Astrocyte (in vitro differentiated cells and primary cell): ENCODE results near the gene AQP12B. TPM values are rescaled to one million over a fixed set of nuclear protein-coding genes. Genes with fewer than 3 reads are reported as not detected.

Experiments used
- DNase-seq: peaks from one replicate; pipeline ENCODE4 v3.0.0-alpha.2; 2010; ENCODE audit warnings: low read depth
- FAIRE-seq: peaks from 2 replicates; lab custom pipeline; 2011; peaks lifted over from hg19 to GRCh38; lab: Jason Lieb, UNC
- H2AFZ ChIP-seq: 2 replicates; pipeline ENCODE4 v1.6.0; 2012; ENCODE audit warnings: low read depth, low read length, inconsistent platforms
- H3K27ac ChIP-seq: 2 replicates; pipeline ENCODE4 v1.5.1; 2011; ENCODE audit warnings: low read depth, low read length, inconsistent platforms
- H3K27me3 ChIP-seq: 2 replicates; pipeline ENCODE4 v1.6.0; 2011; ENCODE audit warnings: low read length, inconsistent platforms; ENCODE audit not compliant: insufficient read depth
- H3K36me3 ChIP-seq: 2 replicates; pipeline ENCODE4 v1.5.1; 2011; ENCODE audit warnings: low read length, inconsistent platforms; ENCODE audit not compliant: insufficient read depth
- H3K4me1 ChIP-seq: 2 replicates; pipeline ENCODE4 v1.5.1; 2011; ENCODE audit warnings: low read length, inconsistent platforms; ENCODE audit not compliant: insufficient read depth
- H3K4me2 ChIP-seq: 2 replicates; pipeline ENCODE4 v1.6.0; 2012; ENCODE audit warnings: low read length, inconsistent platforms
- H3K4me3 ChIP-seq: 2 replicates; pipeline ENCODE4 v1.5.1; 2011; ENCODE audit warnings: low read depth, mild to moderate bottlenecking, low read length, inconsistent platforms; ENCODE audit not compliant: insufficient read depth
- H3K79me2 ChIP-seq: 2 replicates; pipeline ENCODE4 v1.6.0; 2012; ENCODE audit warnings: mild to moderate bottlenecking, low read length, inconsistent platforms; ENCODE audit not compliant: insufficient read depth
- H3K9ac ChIP-seq: 2 replicates; pipeline ENCODE4 v1.6.0; 2012; ENCODE audit warnings: mild to moderate bottlenecking, low read length, inconsistent platforms
- H3K9me3 ChIP-seq: 2 replicates; pipeline ENCODE4 v1.5.1; 2012; ENCODE audit warnings: low read depth, mild to moderate bottlenecking, low read length, inconsistent platforms; ENCODE audit not compliant: insufficient read depth
- H4K20me1 ChIP-seq: 2 replicates; pipeline ENCODE4 v1.6.0; 2012; ENCODE audit warnings: low read length, inconsistent platforms; ENCODE audit not compliant: insufficient read depth
- H3K27ac Mint-ChIP-seq: one replicate; pipeline ENCODE4 v1.8.0; 2021; ENCODE audit warnings: mild to moderate bottlenecking, mixed read lengths; ENCODE audit not compliant: unreplicated experiment
- H3K27me3 Mint-ChIP-seq: one replicate; pipeline ENCODE4 v1.8.0; 2021; ENCODE audit warnings: low read depth, mixed read lengths; ENCODE audit not compliant: unreplicated experiment
- H3K36me3 Mint-ChIP-seq: one replicate; pipeline ENCODE4 v1.8.0; 2021; ENCODE audit warnings: low read depth, mixed read lengths; ENCODE audit not compliant: unreplicated experiment
- H3K4me1 Mint-ChIP-seq: one replicate; pipeline ENCODE4 v1.8.0; 2021; ENCODE audit warnings: low read depth, mixed read lengths; ENCODE audit not compliant: unreplicated experiment
- H3K4me3 Mint-ChIP-seq: one replicate; pipeline ENCODE4 v1.8.0; 2021; ENCODE audit warnings: mild to moderate bottlenecking, moderate library complexity, mixed read lengths; ENCODE audit not compliant: unreplicated experiment
- H3K9me3 Mint-ChIP-seq: one replicate; pipeline ENCODE4 v1.8.0; 2021; ENCODE audit warnings: mild to moderate bottlenecking, mixed read lengths; ENCODE audit not compliant: unreplicated experiment
- CTCF ChIP-seq: IDR thresholded peaks from 2 replicates; pipeline ENCODE4 v1.5.1; 2011; ENCODE audit warnings: low read depth, mild to moderate bottlenecking, inconsistent platforms, low read length, moderate library complexity; ENCODE audit not compliant: insufficient read depth
- EZH2 ChIP-seq: IDR thresholded peaks from 2 replicates; pipeline ENCODE4 v1.6.1; 2012; ENCODE audit warnings: mild to moderate bottlenecking, low read length, inconsistent platforms; ENCODE audit not compliant: insufficient read depth
- total RNA-seq: library from RNA; stranded (reverse); gene quantifications from 2 replicates; pipeline ENCODE4 v1.2.1, GENCODE V29; 2021

AQP12B gene
- total RNA-seq, 1 donor from 2014 or later: not detected

DNA sequence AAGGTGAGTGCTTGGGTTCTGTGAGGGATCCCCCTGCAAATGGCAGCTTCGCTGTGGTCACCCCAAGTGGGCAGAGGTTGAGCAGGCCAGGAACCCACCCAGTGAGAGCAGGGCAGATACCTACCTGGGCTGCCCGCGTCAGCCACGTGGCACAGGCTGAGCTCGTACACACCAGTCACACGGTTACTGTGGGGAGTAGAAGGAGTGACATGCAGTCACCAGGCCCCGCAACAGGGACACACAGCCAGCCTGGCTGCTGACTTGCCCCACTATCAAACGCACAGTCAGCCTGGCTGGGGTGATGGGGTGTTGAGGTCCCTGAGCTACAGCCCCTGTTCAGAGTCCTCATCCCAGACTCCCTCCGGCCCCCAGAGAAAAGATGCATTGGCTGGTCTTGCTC, 41.2 kb upstream of the AQP12B start:
- H3K9me3 Mint-ChIP-seq: peaks cover 3% of the 10 kb centered on the region
- Histone ChIP-seq H3K4me2 (no peak overlapping the region), H3K9me3 (no peaks in the 10 kb centered on the region), H3K4me1 (no peaks in the 10 kb centered on the region), H3K4me3 (no peak overlapping the region), H3K79me2 (no peaks in the 10 kb centered on the region), H3K27ac (no peak overlapping the region), H4K20me1 (no peaks in the 10 kb centered on the region), H3K9ac (no peak overlapping the region), H3K36me3 (no peaks in the 10 kb centered on the region), H3K27me3 (no peaks in the 10 kb centered on the region), H2AFZ (no peak overlapping the region)
- H3K27ac Mint-ChIP-seq: no peak overlapping the region
- DNase-seq (no peak), FAIRE-seq (no peak)
- H3K36me3 Mint-ChIP-seq: no peaks in the 10 kb centered on the region
- peaks cover 22% of the 10 kb centered on the region for H3K27me3 Mint-ChIP-seq
- H3K4me3 Mint-ChIP-seq: no peak overlapping the region
- TF ChIP-seq EZH2 (no peak), CTCF (no peak)
- H3K4me1 Mint-ChIP-seq: no peaks in the 10 kb centered on the region

GRCh38 chr2:240722796-240723735, 40.4 kb upstream of the AQP12B start:
- H3K27ac Mint-ChIP-seq: no peak overlapping the region

More at GRCh38 chr2:240722796-240723735, 40.4 kb upstream of the AQP12B start:
- H3K4me1 Mint-ChIP-seq: no peaks in the 10 kb centered on the region
- no peaks in the 10 kb centered on the region for H3K36me3 Mint-ChIP-seq
- no peaks in the 10 kb centered on the region for H4K20me1 ChIP-seq
- H3K79me2 ChIP-seq: no peaks in the 10 kb centered on the region
- no peaks in the 10 kb centered on the region for H3K4me1 ChIP-seq
- no peaks in the 10 kb centered on the region for H3K27me3 ChIP-seq
- DNase-seq: no peak
- FAIRE-seq: no peak
- no peak overlapping the region for H3K9ac ChIP-seq
- TF ChIP-seq CTCF (no peak), EZH2 (no peak)
- H3K27ac ChIP-seq: no peak overlapping the region
- no peak overlapping the region for H3K4me3 ChIP-seq
- H3K9me3 Mint-ChIP-seq: peaks cover 3% of the 10 kb centered on the region
- H3K27me3 Mint-ChIP-seq: peaks cover 20% of the 10 kb centered on the region
- H3K36me3 ChIP-seq: no peaks in the 10 kb centered on the region
- no peak overlapping the region for H2AFZ ChIP-seq
- H3K4me2 ChIP-seq: no peak overlapping the region
- no peaks in the 10 kb centered on the region for H3K9me3 ChIP-seq
- H3K4me3 Mint-ChIP-seq: no peak overlapping the region
